ENCODE results near the gene RIMBP3C.
"Not testable (repeated sequence)": the region's sequence is repeated elsewhere in the genome, so short reads cannot be mapped to it uniquely, and the experiment has no call there.

RIMBP3C gene

GRCh38 chr22:21571679-21572078 is 20.4 kb upstream of the RIMBP3C start:
- DNase-seq = no peak

GRCh38 chr22:21570398-21570797 is 19.1 kb upstream of the RIMBP3C start:
- DNase-seq = no peak

- peak; percentile 50 to 52 for DNase-seq
Measured at GRCh38 chr22:21569459-21570170, 18.4 kb upstream of the RIMBP3C start.

DNA sequence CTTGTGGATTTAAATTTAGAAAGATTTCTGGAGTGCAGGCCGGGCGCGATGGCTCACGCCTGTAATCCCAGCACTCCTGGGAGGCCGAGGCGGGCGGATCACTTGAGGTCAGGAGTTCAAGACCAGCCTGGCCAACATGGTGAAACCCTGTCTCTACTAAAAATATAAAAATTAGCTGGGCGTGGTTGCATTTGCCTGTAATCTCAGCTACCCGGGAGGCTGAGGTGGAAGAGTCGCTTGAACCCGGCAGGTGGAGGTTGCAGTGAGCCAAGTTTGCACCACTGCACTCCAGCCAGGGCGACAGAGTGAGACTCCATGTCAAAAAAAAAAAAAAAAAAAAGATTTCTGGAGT is 17.8 kb upstream of the RIMBP3C start:
- not testable (repeated sequence) for DNase-seq

- DNase-seq = peak; percentile 26 to 51
Measured at GRCh38 chr22:21568347-21569075, 17.2 kb upstream of the RIMBP3C start.

DNA sequence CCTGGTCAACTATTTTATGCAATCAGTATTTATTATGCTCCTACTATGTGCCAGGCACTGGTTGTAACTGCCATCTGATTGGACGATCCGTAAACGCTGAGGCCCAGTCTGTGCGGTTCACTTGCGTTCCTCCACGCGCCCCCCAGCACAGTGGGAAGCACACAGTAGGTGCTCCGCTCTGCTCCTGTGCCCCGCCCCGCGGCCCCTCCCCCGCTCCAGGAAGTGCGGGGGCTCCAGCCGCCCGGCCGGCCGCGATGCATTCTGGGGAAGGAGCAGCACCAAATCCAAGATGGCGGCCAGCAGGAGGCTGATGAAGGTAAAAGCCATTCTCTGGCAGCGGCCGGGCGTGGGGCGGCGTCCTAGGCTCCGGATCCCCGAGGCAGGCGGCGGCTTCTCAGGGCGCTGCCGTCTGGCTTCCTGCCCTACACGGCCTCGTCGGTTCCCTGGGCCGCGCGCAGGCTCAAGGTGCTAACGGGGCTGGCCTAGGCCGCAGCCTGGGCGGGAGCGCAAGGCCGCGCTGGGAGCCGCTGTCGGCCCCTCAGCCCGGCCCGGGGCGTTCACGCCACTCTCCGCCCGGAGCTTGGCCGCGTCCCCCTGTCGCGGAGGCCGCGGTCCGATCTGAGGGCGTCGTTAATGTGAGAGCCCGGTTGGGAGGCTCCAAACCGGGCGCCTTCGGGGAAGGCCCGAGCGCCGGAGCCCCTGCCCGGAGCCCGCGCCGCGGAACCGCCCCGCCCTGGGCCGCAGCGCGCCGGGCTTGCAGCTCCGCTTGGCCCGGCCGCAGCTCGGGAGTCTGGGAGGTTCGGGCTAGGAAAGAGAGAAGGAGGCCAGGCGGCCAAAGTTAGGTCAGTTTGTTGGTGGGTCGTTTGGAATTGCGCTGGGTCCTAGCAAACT is 16.4 kb upstream of the RIMBP3C start, which contains the start of gene UBE2L3:
Gene UBE2L3, plus strand, starts transcription at position 259 of the 891 bp plus-strand sequence. Its CDS starts 31 bp downstream, at position 290.
- DNase-seq = peak; percentile 70 to 81

DNA sequence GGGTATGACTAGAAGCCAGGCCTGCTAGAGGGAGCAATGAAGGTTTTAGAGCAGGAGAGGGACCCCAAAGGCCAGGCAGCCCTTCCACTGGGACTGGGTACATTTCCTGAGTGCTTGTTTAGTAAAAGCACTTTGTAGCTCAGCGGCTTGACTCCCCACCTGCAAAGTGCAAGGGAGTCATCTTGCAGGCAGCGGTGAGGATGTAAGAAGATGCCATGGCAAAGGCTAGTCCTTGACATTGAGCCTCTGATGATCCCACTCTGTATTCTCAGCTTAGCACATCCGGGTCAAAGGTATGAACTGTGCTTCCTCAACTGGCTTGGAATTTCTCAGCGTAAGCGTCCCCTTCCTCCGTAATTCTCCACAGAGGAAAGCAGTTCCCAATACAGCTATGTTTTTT is 13.2 kb upstream of the RIMBP3C start:
- DNase-seq = no peak

DNA sequence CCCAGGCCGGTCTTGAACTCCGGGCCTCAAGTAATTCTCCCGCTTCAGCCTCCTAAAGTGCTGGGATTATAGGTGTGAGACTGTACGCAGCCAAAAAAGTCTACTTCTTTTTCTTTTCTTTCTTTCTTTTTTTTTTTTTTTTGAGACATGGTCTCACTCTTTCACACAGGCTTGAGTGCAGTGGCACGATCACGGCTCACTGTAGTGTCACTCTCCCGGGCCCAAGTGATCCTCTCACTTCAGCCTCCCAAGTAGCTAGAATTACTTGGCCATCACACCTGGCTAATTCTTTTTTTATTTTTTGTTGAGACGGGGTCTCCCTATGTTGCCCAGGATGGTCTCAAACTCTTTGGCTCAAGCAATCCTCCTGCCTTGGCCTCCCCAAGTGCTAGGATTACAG is 12.7 kb upstream of the RIMBP3C start:
- no peak for DNase-seq

DNA sequence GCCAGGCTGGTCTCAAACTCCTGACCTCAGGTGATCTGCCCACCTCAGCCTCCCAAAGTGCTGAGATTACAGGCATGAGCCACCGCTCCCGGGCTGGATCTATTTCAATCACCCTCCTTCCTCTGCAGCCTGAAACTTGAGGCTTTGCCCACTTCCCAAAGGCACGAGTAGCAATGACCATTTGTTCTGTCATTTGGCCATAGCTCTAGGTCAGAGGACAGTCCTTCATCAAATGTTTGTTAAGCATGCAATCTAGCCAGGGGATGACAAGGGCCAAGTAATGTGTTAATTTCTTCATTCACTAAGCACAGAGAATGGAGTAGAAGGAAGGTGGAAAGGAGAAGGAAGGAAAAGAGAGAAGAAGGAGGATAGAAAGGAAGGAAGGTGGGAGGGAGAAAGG is 9.4 kb upstream of the RIMBP3C start:
- not testable (repeated sequence) for DNase-seq

GRCh38 chr22:21559345-21560125 is 8.3 kb upstream of the RIMBP3C start:
- not testable (repeated sequence) for DNase-seq

DNA sequence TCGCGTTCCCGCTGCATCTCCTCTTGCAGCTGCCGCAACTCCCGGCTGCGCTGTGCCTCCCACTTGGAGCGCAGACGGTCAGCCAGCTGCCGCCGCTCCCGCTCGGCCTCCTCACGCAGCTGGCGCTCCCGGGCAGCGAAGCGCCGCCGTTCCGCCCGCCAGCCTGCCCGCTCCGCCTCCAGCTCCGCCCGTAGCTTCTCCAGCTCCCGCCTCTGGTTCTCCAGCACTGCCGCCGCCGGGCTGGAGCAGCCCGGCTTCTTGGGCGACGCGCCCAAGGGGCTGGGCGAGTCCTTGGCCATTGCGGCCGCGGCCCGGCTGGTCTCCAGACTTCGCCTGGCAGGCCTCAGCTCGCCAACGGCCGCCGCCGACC is 598 bp downstream of the RIMBP3C start:
- DNase-seq = not testable (repeated sequence)

- DNase-seq = not testable (repeated sequence)
Measured at GRCh38 chr22:21550008-21550677, 1.1 kb downstream of the RIMBP3C start.

DNA sequence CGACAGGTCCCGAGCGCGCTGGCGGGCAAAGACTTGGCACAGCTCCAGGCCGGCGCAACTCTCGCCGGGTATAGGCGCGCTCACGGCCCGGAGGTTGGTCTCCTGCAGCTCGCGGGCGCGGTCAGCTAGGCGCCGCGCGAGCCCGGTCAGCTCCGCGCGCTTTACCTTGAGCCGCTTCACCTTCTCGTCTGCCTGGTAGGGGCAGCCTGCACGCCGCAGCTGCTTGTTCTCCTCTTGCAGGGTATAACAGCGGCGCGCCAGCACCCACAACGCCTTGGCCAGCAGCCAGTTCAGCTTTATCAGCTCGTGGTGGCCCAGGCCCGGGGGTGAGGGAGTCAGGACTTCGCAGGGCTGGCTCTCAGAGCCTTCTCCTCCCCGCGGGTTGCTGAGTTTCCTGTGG is 1.7 kb downstream of the RIMBP3C start:
- DNase-seq = not testable (repeated sequence)

GRCh38 chr22:21544432-21545322 is 6.6 kb downstream of the RIMBP3C start:
- not testable (repeated sequence) for DNase-seq

GRCh38 chr22:21539862-21540261 is 11.4 kb downstream of the RIMBP3C start:
- not testable (repeated sequence) for DNase-seq

- not testable (repeated sequence) for DNase-seq
Measured at GRCh38 chr22:21532863-21533648, 18.2 kb downstream of the RIMBP3C start.

DNA sequence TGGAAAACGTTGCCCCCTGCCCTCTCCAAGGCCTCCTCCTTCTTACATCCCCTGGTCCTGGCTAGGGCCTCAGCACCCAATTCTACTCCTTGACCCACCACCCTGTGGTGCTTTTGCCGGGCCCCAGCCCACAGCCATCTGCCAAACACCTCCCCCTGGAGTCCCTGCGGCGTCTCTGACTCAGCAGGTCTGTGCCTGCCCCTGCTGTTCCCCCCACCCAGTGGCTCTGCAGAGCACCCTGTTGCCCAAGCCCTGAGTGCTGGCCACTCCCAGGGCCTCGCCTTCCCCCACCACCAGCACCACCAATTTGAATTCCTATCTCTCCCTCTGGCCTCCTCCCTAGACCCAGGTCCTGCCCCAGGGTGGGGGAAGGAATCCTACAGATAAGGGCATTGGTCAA is 19.7 kb downstream of the RIMBP3C start:
- not testable (repeated sequence) for DNase-seq

- not testable (repeated sequence) for DNase-seq
Measured at GRCh38 chr22:21526705-21527500, 24.4 kb downstream of the RIMBP3C start.
